NCI-H187 treated with DMSO at 0.1 percent for 48 hours (cell line): ENCODE data around the gene IMMP2L.

Experiments used
- DNase-seq: peaks from one replicate; lab custom pipeline; 2025; lab: John Stamatoyannopoulos, UW

Gene IMMP2L

GRCh38 chr7:111558991-111559390, 3.3 kb downstream of the IMMP2L start:
- DNase-seq = no peak

- DNase-seq = no peak
Measured at GRCh38 chr7:111556977-111557376, 5.3 kb downstream of the IMMP2L start.

GRCh38 chr7:111554086-111554485, 8.2 kb downstream of the IMMP2L start:
- DNase-seq = no peak

- DNase-seq = no peak
Measured at GRCh38 chr7:111541067-111541466, 21.2 kb downstream of the IMMP2L start.

- DNase-seq = no peak
Measured at GRCh38 chr7:111540199-111540815, 22.0 kb downstream of the IMMP2L start.

GRCh38 chr7:111537134-111537533, 25.2 kb downstream of the IMMP2L start:
- DNase-seq = no peak

GRCh38 chr7:111535142-111535870, 27.0 kb downstream of the IMMP2L start:
- no peak for DNase-seq

- DNase-seq = peak; percentile 34
Measured at GRCh38 chr7:111532625-111533024, 29.7 kb downstream of the IMMP2L start.

- no peak for DNase-seq
Measured at GRCh38 chr7:111531993-111532392, 30.3 kb downstream of the IMMP2L start.

- DNase-seq = no peak
Measured at GRCh38 chr7:111530356-111530668, 32.0 kb downstream of the IMMP2L start.

GRCh38 chr7:111529507-111530355, 32.6 kb downstream of the IMMP2L start:
- DNase-seq = no peak

- DNase-seq = no peak
Measured at GRCh38 chr7:111528331-111528730, 34.0 kb downstream of the IMMP2L start.

GRCh38 chr7:111527545-111527944, 34.7 kb downstream of the IMMP2L start:
- no peak for DNase-seq

- no peak for DNase-seq
Measured at GRCh38 chr7:111525100-111525499, 37.2 kb downstream of the IMMP2L start.

GRCh38 chr7:111521660-111522059, 40.6 kb downstream of the IMMP2L start:
- DNase-seq = no peak

GRCh38 chr7:111518264-111518663, 44.0 kb downstream of the IMMP2L start:
- no peak for DNase-seq

- no peak for DNase-seq
Measured at GRCh38 chr7:111517549-111517951, 44.7 kb downstream of the IMMP2L start.

- DNase-seq = no peak
Measured at GRCh38 chr7:111516612-111517011, 45.7 kb downstream of the IMMP2L start.

- no peak for DNase-seq
Measured at GRCh38 chr7:111513566-111513965, 48.7 kb downstream of the IMMP2L start.

GRCh38 chr7:111511845-111512244, 50.4 kb downstream of the IMMP2L start:
- no peak for DNase-seq

GRCh38 chr7:111510584-111511378, 51.5 kb downstream of the IMMP2L start:
- DNase-seq = no peak

GRCh38 chr7:111510062-111510461, 52.2 kb downstream of the IMMP2L start:
- no peak for DNase-seq
